ENCODE data around the gene C1QB.

DNA sequence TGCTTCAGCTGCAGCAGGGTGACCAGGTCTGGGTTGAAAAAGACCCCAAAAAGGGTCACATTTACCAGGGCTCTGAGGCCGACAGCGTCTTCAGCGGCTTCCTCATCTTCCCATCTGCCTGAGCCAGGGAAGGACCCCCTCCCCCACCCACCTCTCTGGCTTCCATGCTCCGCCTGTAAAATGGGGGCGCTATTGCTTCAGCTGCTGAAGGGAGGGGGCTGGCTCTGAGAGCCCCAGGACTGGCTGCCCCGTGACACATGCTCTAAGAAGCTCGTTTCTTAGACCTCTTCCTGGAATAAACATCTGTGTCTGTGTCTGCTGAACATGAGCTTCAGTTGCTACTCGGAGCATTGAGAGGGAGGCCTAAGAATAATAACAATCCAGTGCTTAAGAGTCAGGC lies 13.8 kb upstream of the C1QB start:
- no peak for TF ChIP-seq CTCF (IDR thresholded peaks at IDR 0.05)
- no peak for TF ChIP-seq POLR2A (IDR thresholded peaks at IDR 0.05)
- TF ChIP-seq EP300 (IDR thresholded peaks at IDR 0.05), result no peak
- no peak for TF ChIP-seq POLR2AphosphoS5 (IDR thresholded peaks at IDR 0.05)

All from upper lobe of left lung (tissue), 4 donors.